Stomach (tissue), 9 donors: ENCODE measurements around the gene USP3. TPM values are rescaled to one million over a fixed set of nuclear protein-coding genes. Genes with fewer than 3 reads are reported as not detected.
A peak's percentile ranks its signal among the peaks of the same experiment; 100 is the strongest.

Experiments used
- DNase-seq, 2 donors: peaks; one replicate each; pipeline versions ENCODE4 v3.0.0 to v3.0.0-alpha.2; 2013 to 2019
- H3K27ac ChIP-seq, 5 donors: fragments of 200-600 bp in 4 of 5; sonication (generic) in 4 of 5; one replicate each; pipeline ENCODE4 v1.5.1; 2013 to 2019; ENCODE audit warnings: mild to moderate bottlenecking in 1 of 5, moderate library complexity in 1 of 5
- H3K27me3 ChIP-seq, 3 donors: fragments of 200-600 bp; sonication (generic); one replicate each; pipeline ENCODE4 v1.5.1; 2017 to 2019; ENCODE audit warnings: mixed run types in 1 of 3
- H3K36me3 ChIP-seq, 4 donors: fragments of 200-600 bp; sonication (generic); 1 replicate in 3 of 4; 2 replicates in 1 of 4; pipeline ENCODE4 v1.5.1; 2016 to 2019
- H3K4me1 ChIP-seq, 4 donors: fragments of 200-600 bp; sonication (generic); one replicate each; pipeline ENCODE4 v1.5.1; 2016 to 2019
- H3K4me3 ChIP-seq, 4 donors: fragments of 200-600 bp; sonication (generic) in 3 of 4; one replicate each; pipeline ENCODE4 v1.5.1; 2016 to 2019; ENCODE audit warnings: mild to moderate bottlenecking in 1 of 4
- H3K9me3 ChIP-seq, 4 donors: fragments of 200-600 bp; sonication (generic); one replicate each; pipeline ENCODE4 v1.5.1; 2016 to 2019
- EP300 ChIP-seq: sonication (generic); formaldehyde crosslinking; IDR thresholded peaks from one replicate; pipeline ENCODE4 v1.6.1; 2017; ENCODE audit warnings: antibody characterized with exemption
- POLR2A ChIP-seq, 4 donors: fragments of 450-650 bp; IDR thresholded peaks; one replicate each; pipeline ENCODE4 v1.6.1; 2016; ENCODE audit warnings: antibody characterized with exemption in 4 of 4, control low read depth in 2 of 4, mild to moderate bottlenecking in 1 of 4, moderate library complexity in 1 of 4
- POLR2AphosphoS5 ChIP-seq, 3 donors: sonication (generic); formaldehyde crosslinking; IDR thresholded peaks; one replicate each; pipeline ENCODE4 v1.6.1; 2016; ENCODE audit warnings: antibody characterized with exemption in 3 of 3
- WGBS, 5 donors: extraction: QIAGEN DNeasy Blood & Tissue Kit in 3 of 5; methylation state at CpG; one replicate each; pipeline versions ENCODE4 v1.1.5 to v1.1.7; 2013 to 2018; 5-methylcytosine and 5-hydroxymethylcytosine counted together
- intact Hi-C: fragments of 100-400 bp; cut with DNase I; formaldehyde crosslinking; loops from one replicate; pipeline ENCODE4 v1.15.1; 2023; ENCODE audit warnings: low total_unique reads
- polyA plus RNA-seq, 3 donors: library from polyadenylated mRNA; stranded (reverse); fragments of 200-250 nt; gene quantifications; one replicate each; pipeline ENCODE4 v1.2.3, GENCODE V29; 2013
- total RNA-seq, 5 donors: library from RNA; depleted of rRNA; stranded (reverse); fragments of >200 nt; gene quantifications; one replicate each; pipeline versions ENCODE4 v1.1.0 to v1.2.3, GENCODE V29; 2014 to 2016
- TF ChIP-seq, protein P1 (sequence below), 7 experiments: fragments of 450-650 bp in 4 of 7; fragments of 200-600 bp in 3 of 7; sonication (generic) in 3 of 7; IDR thresholded peaks; one replicate each; pipeline ENCODE4 v1.5.1; 2016 to 2019; ENCODE audit warnings: antibody characterized with exemption in 7 of 7, control low read depth in 2 of 7, mild to moderate bottlenecking in 1 of 7
- donor health status: healthy with polysubstance abuse.
- donor health status: Bipolar disorder and iron deficiency.
- donor health status: healthy.

The USP3 gene
- total and polyA plus RNA-seq, 8 donors = 10.5 to 174 (median 26.5) TPM

DNA sequence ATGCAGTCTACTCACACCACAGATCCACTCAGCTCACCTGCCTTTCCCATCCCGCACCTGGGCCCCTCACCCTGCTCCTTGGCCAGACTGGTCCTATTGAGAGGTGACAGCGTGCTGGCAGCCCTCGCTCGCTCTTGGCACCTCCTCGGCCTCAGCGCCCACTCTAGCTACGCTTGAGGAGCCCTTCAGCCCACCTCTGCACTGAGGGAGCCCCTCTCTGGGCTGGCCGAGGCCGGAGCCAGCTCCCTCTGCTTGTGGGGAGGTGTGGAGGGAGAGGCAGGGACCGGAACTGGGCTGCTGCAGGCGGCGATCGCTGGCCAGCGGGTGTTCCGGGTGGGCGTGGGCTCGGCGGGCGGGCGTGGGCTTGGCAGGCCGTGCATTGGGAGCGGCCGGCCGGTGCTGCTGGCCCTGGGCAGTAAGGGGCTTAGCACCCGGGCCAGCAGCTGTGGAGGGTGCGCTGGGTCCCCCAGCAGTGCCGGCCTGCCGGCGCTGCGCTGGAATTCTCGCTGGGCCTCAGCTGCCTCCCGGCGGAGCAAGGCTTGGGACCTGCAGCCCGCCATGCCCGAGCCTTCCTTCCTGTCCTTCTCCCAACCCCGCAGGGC is 45.5 kb upstream of the USP3 start:
- Histone ChIP-seq H3K36me3 (no peaks in the 10 kb centered on the region), H3K4me1 (peaks cover 16 to 43% (median 30%) of the 10 kb centered on the region in 4 donors), H3K27me3 (no peaks in the 10 kb centered on the region), H3K9me3 (peaks cover 0 to 5% (median 0%) of the 10 kb centered on the region in 4 donors), H3K4me3 (no peak overlapping the region), H3K27ac (no peak overlapping the region)
- intact Hi-C loops = no loop called here
- TF ChIP-seq POLR2AphosphoS5 (IDR thresholded peaks at IDR 0.05) (no peak), EP300 (no peak), POLR2A (IDR thresholded peaks at IDR 0.05) (no peak)
- TF ChIP-seq, protein P1, sequence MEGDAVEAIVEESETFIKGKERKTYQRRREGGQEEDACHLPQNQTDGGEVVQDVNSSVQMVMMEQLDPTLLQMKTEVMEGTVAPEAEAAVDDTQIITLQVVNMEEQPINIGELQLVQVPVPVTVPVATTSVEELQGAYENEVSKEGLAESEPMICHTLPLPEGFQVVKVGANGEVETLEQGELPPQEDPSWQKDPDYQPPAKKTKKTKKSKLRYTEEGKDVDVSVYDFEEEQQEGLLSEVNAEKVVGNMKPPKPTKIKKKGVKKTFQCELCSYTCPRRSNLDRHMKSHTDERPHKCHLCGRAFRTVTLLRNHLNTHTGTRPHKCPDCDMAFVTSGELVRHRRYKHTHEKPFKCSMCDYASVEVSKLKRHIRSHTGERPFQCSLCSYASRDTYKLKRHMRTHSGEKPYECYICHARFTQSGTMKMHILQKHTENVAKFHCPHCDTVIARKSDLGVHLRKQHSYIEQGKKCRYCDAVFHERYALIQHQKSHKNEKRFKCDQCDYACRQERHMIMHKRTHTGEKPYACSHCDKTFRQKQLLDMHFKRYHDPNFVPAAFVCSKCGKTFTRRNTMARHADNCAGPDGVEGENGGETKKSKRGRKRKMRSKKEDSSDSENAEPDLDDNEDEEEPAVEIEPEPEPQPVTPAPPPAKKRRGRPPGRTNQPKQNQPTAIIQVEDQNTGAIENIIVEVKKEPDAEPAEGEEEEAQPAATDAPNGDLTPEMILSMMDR (IDR thresholded peaks at IDR 0.05) = no peak
- no peak for DNase-seq
- 84 to 95% (median 94%) methylated on average over 20 to 36 of the region's 36 CpGs for WGBS, 5 donors

DNA sequence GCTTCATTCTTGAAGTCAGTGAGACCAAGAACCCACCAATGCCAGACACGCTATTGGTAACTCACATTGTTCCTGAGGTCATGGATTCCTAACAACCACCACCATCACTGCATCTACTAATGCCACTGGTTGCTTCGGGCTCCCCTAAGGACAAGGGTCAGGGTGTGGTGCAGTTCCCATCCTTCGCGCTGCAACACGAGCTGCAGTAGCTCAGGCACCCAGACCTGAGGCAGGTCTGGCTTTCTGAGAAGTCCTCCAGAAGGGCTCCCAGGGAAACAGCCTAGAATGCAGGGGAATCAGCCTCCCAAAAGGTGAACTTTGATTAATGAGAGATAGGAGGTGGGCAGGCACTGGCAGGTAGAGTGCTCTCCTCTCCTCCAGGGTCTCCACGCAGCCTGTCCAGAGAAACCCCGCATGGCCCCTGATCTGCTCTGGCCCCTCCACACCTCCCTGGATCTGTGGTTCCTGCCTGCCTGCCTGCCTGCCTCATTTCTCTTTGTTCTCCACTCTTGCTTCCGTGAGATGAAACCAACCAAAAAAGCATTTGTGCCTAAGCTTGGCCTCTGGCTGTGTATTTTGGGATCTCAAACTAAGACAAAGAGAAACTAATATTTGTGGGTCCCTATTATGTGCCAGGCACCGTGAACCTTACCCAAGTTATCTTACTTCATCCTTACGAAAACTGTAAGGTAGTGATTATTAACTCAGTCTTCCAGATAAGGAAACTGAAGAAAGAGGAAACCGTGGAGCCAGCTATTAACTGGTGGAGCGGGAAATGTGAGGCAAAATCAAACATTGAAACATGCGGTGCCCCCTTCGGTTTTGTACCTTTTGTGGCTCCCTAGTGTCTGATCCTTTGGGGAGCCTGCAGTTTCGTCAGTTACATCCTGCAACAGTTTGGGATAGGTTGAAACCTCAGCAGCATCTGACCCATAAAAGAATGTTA is 43.9 kb upstream of the USP3 start:
- intact Hi-C loops = no loop called here
- TF ChIP-seq POLR2A (IDR thresholded peaks at IDR 0.05) (no peak), EP300 (no peak), POLR2AphosphoS5 (IDR thresholded peaks at IDR 0.05) (peak in 2 of 3 donors; percentile 49 to 52)
- TF ChIP-seq, protein P1 (IDR thresholded peaks at IDR 0.05) = no peak
- 35 to 52% (median 45%) methylated on average over 15 of the region's 15 CpGs for whole genome bisulfite sequencing, 5 donors
- Histone ChIP-seq H3K9me3 (peaks cover 0 to 5% (median 0%) of the 10 kb centered on the region in 4 donors), H3K27ac (peak overlapping the region; percentile 84 to 89 (median 86)), H3K27me3 (no peaks in the 10 kb centered on the region), H3K36me3 (no peaks in the 10 kb centered on the region), H3K4me3 (peak overlapping the region; percentile 21 to 40 (median 28)), H3K4me1 (peaks cover 29 to 59% (median 44%) of the 10 kb centered on the region in 4 donors)
- DNase-seq = peak; percentile 51 to 58

DNA sequence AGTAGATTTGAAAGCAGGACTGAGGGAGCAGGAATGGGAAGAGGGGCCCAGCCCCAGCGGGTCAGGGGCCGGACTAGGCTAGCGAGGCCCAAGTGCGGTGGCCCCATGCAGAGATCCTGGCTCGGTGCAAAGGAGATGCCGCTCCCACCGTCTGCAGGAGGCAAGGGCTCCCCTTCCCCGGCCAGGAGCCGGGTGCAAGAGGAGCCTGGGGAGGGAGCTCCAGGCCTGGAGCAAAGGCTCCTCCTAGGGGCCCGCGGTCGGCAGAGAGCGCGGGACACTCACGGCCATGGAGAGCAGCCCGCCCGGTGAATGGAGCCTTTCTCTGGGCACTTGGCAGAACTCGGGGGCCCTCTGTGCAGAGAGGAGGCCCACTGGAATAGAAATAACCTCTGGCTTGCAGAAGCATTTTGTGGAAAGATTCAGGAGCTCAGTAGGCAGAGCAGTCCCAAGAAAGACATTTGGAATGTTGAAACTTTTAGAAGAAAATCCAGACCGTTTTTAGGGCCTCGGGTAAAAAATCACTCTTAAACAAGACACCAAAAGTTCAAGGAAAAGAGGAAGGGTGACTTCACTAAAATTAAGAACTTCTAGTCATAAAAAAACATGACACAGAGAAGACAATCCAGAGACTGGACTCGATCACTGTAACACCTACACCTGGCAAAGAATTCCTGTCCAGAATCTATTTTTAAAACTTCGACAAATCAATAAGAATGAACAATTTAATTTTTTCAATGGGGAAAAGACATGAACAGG is 43.0 kb upstream of the USP3 start:
- peak overlapping the region; percentile 84 to 89 (median 86) for H3K27ac ChIP-seq
- no peaks in the 10 kb centered on the region for H3K36me3 ChIP-seq
- peaks cover 29 to 67% (median 53%) of the 10 kb centered on the region in 4 donors for H3K4me1 ChIP-seq
- peak; percentile 61 to 72 for DNase-seq
- H3K9me3 ChIP-seq = peaks cover 0 to 5% (median 0%) of the 10 kb centered on the region in 4 donors
- intact Hi-C loops = no loop called here
- peak overlapping the region; percentile 21 to 40 (median 28) for H3K4me3 ChIP-seq
- TF ChIP-seq EP300 (no peak), POLR2AphosphoS5 (IDR thresholded peaks at IDR 0.05) (no peak)
- TF ChIP-seq, protein P1 (IDR thresholded peaks at IDR 0.05) = peak in 3 of 7 experiments; percentile 9 to 23 (median 13)
- 23 to 43% (median 30%) methylated on average over 22 of the region's 22 CpGs for WGBS, 5 donors
- no peaks in the 10 kb centered on the region for H3K27me3 ChIP-seq

DNA sequence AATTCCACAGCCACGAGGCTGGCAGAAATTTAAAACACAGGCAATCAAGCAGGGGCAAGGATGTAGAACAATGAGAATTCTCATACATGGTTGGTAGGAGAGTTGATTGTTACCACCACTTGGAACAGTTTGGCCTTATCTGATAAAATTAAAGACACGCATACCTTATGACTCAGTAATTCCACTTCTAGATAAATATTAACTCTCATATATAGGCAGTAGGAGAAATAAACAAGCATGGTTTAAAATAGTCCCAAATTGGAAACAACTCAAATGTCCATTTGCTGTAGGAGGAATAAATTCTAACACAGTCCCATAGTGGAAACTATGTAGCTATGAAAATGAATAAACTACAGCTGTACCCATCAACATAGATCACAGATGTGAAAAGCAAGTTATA is 42.3 kb upstream of the USP3 start:
- H3K27me3 ChIP-seq = no peaks in the 10 kb centered on the region
- H3K4me3 ChIP-seq = no peak overlapping the region
- DNase-seq = peak in 1 of 2 donors; percentile 50
- peaks cover 29 to 71% (median 58%) of the 10 kb centered on the region in 4 donors for H3K4me1 ChIP-seq
- peak overlapping the region in 4 of 5 donors; percentile 84 to 89 (median 86) for H3K27ac ChIP-seq
- H3K36me3 ChIP-seq = no peaks in the 10 kb centered on the region
- intact Hi-C loops = no loop called here
- 17 to 31% (median 21%) methylated on average over 2 of the region's 2 CpGs for WGBS, 5 donors
- TF ChIP-seq POLR2AphosphoS5 (IDR thresholded peaks at IDR 0.05) = peak; percentile 13 to 84 (median 49)
- TF ChIP-seq POLR2A (IDR thresholded peaks at IDR 0.05) = no peak
- TF ChIP-seq, protein P1 (IDR thresholded peaks at IDR 0.05) = no peak
- no peak for TF ChIP-seq EP300
- peaks cover 0 to 5% (median 0%) of the 10 kb centered on the region in 4 donors for H3K9me3 ChIP-seq
